Measurements from ENCODE around the gene IGFBP5.

IGFBP5 gene

DNA sequence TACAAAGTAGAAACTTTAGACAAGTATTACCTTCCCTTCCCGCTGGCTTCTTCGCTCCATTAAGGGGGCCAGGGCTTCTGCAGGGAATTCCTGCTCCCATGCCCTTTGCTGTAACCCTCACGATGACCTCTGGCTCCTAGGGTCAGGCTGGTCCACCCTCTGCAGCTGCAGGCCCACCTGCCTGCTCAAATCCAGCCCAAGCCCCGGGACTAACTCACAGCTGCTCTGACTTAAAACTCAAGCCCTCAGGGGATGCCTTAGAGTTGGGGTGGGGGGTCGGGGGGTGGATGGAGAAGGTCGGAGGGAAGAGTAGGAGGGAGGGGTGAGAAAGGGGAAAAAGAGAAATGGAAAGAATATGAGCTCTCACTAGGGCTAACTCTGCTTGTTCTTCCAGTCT is 4.9 kb downstream of the IGFBP5 start:
- in situ Hi-C loops (cut with MboI; ENCODE audit: low sequenced_read_pairs) = no loop called here

DNA sequence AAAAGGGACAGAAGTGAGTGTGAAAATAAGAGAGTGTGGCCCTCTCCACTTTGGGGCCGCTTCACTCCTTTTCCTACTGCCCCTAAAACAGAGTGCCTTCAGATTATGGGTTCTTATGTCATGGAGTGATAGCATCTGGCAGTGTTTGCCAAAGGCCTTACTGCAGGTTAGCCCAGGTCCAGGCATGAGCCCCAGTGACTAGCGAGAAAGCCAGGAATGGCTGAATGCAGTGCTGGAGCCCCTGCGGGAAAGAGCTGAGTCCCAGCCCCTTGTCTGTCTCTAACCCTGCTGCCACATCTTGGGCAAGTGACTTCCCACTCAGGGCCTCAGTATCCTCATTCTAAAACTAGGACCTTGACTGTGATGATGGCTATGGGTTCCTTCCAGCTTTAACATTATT is 6.0 kb downstream of the IGFBP5 start:
- in situ Hi-C loops (cut with MboI; ENCODE audit: low sequenced_read_pairs) = no loop called here

DNA sequence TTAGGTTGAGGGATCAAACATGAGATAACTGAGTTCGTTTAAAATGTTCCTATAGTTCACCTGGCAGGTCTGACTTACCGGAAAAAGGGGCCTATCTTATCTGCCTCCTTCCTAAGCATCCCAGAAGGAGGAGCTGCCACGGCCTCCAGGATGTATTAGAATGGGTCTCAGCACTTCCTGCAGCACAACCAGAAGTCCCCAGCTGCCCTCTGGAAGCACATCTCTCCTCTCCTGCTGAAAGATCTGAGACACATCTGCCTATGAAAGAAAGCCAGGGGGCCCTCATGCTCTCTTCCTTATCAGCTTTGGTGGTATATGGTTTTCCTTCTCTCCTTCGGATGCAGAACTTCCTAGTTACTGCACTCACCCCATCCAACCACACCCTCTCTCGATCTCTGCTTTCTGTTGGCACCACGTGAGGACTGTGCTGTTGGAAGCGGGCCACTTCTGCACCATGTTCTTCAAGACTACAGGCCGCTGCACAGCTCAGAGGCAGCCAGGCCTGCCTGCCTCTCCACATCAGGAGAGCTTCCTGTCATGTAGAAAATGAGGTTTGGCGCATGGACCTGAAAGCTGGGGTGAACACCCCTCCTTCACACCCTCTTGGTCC is 6.5 kb downstream of the IGFBP5 start:
- in situ Hi-C loops (cut with MboI; ENCODE audit: low sequenced_read_pairs) = no loop called here

DNA sequence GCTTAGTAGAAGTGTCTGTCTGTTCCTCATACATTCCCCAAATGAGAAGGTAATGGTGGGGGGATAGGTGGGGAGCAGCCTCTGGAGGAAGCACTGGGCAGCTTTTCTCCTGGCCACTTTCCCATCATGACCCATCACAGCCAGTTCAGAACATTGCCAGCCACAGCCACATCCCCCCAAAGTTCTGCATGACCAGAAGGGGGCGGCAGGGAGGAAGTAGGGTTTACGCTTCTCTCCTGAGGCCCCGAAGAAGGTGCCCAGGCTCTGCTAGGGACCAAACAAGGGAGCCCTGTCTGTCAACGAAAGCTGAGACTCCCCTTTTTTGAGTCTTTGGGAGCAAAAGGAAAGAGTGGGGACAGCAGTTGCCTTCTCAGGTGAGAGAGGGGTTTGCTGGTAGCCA is 7.7 kb downstream of the IGFBP5 start:
- in situ Hi-C loops (cut with MboI; ENCODE audit: low sequenced_read_pairs) = no loop called here

DNA sequence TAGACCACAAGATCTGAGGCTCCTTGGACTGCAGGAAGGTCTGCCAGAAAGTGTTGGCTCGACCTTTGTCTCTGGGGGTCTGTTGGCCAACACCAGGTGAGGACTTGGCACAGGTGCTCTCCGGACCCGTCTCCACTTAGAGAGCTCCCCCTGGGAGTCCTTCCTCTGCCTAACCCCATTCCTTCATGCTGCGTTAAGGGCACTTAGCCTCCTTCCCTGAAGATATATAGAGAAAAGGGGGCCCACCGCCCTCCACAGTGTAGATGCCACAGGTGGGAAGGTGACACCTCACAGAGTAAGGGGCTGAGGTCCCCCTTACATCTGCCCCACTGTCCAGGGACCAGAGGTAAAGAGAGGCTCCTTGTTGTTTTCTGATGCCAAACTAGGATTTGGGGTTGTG is 8.2 kb downstream of the IGFBP5 start:
- in situ Hi-C loops (cut with MboI; ENCODE audit: low sequenced_read_pairs) = no loop called here

DNA sequence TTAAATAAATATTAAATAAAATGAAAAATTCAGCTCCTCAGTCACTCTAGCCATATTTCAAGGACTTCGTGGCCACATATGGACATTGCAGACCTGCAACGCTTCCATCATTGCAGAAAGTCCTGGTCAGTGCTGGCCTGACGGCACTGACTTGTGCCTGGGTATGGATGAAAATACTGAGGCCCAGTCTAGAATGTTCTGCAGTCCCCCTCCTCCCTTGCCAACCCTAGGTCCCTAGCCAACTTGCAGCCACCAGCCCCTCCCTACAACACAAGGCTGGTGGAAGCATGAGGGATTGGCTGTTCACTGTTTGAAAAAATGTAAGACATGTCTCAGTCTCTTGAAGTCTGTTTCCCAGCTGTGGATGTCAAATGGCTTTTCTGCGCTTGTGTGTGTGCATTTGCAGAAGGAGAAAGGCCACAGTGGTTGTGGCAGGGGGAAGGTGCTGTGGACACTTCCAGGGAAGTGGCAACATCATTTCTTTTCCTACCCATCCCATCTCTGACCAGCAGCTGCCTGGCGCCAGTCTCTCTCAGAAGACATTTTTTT is 9.9 kb downstream of the IGFBP5 start:
- in situ Hi-C loops (cut with MboI; ENCODE audit: low sequenced_read_pairs) = no loop called here

DNA sequence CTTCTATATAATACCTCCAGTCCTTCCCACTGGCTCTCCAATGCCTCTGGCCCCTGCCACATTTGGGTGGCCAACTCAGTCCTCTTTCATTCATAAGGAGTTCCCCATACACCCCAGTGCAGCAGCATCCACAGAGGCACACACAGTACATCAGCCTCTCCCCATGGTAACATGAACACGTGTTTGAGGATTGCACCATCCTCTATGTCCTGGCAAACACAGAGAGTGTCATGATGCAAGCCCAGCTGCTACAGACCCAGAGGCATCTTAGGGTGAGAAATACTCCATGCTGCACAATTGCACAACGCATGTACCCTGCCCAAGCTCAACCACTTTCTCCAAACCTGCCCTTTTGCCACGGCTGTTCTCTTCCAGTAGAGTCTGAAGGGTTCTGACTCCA is 11.5 kb downstream of the IGFBP5 start:
- in situ Hi-C loops (cut with MboI; ENCODE audit: low sequenced_read_pairs) = no loop called here

DNA sequence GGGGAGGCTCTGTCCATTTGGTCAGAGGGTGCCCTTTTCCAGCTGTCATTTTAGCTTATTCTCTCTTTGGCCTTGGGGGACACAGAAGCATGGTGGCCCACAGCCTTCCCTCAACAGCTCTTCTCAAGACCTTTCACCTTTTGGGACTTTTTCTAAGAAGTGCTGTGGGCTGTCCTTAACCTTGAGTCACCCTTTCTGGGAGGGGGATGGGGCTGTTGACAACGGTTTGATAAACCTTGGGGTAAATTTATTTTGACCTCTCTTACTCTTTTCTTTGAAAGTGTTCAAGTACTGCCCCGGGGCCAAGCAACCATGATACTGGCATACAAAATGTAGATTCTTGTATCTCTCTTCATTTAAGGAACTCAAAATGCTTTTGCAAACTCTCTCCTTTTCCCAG is 13.7 kb downstream of the IGFBP5 start:
- in situ Hi-C loops (cut with MboI; ENCODE audit: low sequenced_read_pairs) = no loop called here

DNA sequence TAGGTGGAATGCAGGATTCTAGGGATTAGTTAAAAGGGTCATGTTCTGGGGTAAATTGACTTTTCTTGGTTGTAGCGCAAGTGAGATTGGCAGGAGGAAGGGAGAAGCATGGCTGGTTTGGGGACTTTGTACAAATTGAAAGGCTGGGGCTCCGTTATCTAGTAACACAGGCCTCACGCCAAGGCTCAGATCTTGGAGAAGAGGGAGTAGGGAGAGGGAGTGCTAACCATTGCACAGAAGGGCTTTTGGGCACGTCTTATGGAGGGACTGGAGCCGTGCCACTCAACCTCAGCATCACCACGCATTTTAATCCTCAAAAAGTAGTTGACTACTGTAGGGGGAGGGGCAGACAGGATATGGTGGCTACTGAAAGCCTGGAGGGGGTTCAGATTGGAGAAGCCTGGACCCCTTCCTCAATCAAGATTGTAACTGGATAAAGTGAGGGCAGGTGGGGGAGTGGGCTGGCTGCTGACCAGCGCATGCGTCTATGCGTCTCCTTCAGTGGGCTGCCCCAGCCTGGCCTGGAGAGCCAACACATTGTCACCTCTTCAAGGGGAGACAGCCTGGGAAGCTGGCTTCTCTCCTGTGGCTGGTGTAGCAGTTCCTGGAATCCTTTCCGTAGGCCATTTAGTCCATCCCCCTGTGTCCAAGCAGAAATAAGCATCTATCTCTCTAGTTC is 14.3 kb downstream of the IGFBP5 start:
- in situ Hi-C loops (cut with MboI; ENCODE audit: low sequenced_read_pairs) = no loop called here

DNA sequence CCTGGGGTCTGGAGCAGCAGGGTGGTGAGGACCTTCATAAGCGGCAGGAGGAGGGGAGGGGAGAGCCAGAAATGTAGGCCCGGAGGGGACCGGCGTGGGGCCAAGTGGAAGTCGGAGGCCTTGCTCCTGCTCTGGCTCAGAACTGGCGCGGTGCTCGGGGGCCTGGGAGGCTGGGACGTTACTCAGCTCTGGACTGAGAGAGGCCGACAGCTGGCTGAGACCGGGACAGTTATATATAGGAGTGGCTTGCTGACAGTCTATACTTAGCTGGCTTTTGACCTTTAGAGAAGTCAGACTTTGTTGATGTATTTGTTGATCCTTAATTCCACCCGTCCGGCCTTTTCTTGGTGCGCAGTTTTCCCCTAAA is 15.7 kb downstream of the IGFBP5 start:
- in situ Hi-C loops (cut with MboI; ENCODE audit: low sequenced_read_pairs) = no loop called here

DNA sequence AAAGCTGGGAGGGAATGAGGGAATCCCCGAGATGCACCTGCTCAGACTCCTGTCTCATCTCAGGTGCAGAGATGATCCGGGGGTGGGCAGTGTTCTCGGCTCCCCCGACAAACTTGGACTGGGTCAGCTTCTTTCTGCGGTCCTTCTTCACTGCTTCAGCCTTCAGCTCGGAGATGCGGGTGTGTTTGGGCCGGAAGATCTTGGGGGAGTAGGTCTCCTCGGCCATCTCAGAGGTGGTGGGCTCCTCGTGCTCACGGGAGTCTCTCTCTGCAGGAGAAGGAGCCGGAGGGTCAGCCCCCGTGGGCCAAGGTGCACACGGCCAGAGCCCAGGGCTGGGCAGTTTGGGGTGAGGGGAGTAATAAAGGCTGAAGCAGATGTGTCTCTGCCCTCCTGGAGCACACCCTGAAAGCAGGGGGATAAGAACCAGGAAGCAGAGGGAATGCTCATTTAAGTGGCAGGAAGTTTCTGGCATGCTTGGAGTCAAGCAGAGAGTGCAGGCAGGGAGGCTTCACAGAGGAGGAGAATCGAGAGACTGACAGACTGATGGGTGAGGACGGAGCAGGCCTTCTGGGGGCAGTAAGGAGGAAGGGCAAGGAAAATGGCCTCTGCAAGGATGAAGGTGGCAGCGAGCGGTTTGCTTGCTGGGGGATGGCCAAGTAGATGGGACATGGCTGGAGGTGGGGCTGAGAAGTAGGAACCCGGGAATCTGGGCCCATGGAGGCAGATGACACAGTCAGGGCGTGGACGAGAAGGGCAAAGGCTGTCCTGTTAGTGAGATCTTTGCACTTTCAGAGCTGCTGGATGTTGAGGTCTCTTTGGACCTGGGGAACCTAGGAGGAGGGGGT is 16.3 kb downstream of the IGFBP5 start:
- in situ Hi-C loops (cut with MboI; ENCODE audit: low sequenced_read_pairs) = no loop called here

DNA sequence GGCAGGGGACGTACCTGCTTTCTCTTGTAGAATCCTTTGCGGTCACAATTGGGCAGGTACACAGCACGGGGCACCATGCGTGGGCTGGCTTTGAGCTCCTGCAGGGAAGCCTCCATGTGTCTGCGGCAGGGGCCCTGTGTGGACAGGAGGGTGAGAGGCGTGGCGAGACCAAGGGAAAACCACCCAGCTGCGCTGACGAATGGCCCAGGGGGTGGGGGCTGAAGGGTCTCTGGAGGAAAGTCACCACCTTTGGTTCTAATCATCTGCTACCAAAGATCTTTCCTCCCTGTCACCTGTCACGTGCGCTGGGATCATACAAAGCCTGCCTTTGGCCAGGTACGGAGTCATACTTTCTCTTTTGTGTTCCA is 17.3 kb downstream of the IGFBP5 start:
- in situ Hi-C loops (cut with MboI; ENCODE audit: low sequenced_read_pairs) = no loop called here

DNA sequence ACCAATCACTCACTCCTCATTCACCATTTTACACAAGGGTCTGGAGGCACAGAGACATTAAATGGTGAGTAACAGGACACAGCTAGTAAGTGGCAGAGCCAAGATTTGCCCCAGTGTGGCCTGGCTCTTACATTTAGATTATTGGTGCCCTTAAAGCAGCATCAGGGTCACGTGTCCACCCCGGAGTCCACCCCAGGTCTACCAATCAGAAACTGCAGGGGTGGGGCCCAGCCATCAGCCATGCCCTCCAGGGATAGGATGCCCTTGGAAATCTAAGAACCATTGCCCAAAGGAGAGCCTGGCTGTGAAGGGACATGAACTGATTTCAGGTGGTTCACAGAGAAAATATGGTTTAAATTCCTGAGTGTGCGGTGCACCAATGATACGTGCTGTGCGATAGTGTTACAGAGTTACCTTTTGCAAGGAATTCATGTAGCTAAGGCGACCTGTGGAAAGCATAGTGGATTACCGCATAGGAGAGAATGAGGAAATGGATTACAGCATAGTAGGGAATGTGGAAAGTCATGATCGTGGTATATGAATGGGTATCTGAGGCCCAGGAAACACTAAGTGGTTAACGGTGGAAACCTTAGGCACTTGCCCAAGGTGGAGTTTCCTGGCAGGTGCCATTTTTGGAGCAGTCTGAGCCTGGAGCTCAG is 17.8 kb downstream of the IGFBP5 start:
- in situ Hi-C loops (cut with MboI; ENCODE audit: low sequenced_read_pairs) = no loop called here

DNA sequence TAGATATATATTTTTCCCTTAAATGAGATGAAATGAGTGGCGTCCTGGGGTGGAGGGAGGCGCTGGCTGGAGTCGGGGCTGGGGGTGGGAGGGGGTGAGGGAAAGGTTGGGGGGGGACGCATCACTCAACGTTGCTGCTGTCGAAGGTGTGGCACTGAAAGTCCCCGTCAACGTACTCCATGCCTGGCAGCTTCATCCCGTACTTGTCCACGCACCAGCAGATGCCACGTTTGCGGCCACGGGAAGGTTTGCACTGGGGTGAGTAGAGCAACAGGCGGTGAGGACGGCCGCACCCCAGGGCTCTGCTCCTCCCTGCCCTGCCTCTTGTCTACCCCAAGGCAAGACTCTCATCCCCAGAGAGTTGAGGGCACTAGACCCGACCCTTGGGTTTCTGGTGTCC is 18.7 kb downstream of the IGFBP5 start:
- in situ Hi-C loops (cut with MboI; ENCODE audit: low sequenced_read_pairs) = no loop called here

DNA sequence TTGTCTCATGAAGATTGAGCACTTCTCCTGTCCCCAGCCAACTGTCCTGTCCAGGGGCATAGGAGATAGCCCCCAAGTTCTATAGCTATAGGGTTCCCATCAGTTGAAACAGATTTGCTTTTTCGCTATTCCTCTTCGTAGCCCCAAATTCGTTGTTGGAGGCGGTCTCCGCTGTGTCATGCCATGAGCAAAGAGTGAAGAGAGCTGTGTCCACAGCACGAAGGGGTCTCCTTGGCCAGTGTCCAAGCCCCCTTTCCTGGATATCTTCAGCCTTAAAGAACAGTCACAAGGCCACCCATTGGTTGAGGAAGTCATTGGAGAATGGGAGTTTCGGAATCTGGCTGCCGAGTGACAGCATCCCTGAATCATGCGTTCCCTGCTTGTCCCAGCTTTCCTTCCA is 21.0 kb downstream of the IGFBP5 start:
- in situ Hi-C loops (cut with MboI; ENCODE audit: low sequenced_read_pairs) = loop anchor here (25.0 kb wide), 1 partner anchor 162 kb away; no protein-coding TSS in a partner anchor

DNA sequence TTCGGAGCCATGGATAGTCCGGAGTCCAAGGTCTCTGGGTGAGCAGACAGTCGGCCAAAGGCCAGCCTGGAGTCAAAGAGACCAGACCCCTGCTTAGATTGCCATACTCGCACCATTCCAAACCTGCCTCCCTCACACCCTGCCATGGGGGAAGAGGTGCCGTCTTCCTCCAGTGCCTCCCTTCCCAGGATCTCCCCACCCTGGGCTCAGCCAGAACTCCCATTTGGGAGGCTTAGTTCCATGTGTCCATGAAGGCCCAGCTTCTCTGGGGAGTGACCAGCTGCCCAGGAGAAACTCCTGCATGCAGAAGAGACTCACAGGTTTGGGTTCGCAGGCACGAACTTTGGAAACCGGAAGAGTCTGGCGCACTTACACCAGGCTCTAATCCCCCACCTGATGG is 21.7 kb downstream of the IGFBP5 start:
- in situ Hi-C loops (cut with MboI; ENCODE audit: low sequenced_read_pairs) = loop anchor here (25.0 kb wide), 1 partner anchor 161 kb away; no protein-coding TSS in a partner anchor

DNA sequence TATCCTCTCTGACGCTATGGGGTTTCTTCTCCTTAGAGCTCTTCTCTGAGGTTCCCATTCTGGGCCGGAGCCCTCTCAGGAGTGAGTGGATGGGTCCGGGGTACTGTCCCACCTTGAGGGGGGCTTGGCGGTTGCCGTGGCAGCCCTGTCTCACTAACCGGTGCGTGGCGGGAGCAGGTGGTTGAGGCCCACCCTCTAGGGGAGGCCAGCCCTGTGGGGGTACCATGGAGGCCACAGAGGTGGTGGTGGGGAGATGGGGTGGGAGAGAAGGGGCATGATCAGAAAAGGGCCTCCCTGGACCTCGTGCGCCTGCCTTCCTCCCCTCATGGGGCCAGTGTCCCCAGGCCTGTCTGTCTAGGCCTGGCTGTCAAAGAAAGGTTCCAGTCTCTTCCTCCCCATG is 22.3 kb downstream of the IGFBP5 start:
- in situ Hi-C loops (cut with MboI; ENCODE audit: low sequenced_read_pairs) = loop anchor here (25.0 kb wide), 1 partner anchor 161 kb away; no protein-coding TSS in a partner anchor

DNA sequence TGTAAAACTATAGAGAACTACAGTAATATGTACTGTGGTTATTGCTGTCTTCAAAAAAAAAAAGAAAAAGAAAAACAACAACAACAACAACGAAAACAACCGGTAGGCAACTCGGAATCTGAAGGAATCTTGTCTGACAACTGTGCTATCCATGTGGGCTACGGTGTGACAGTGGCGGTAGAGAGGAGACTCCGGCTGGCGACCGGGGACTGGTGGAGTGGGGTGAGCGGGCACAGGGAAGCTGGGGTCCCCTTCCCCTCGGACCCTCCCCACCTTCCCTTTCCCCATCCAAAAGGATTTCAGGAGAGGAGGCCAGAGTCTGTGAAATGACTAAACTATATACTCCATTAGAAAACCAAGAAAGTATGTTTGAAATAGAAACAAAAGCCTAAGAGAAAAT is 22.9 kb downstream of the IGFBP5 start:
- in situ Hi-C loops (cut with MboI; ENCODE audit: low sequenced_read_pairs) = loop anchor here (25.0 kb wide), 1 partner anchor 160 kb away; no protein-coding TSS in a partner anchor

DNA sequence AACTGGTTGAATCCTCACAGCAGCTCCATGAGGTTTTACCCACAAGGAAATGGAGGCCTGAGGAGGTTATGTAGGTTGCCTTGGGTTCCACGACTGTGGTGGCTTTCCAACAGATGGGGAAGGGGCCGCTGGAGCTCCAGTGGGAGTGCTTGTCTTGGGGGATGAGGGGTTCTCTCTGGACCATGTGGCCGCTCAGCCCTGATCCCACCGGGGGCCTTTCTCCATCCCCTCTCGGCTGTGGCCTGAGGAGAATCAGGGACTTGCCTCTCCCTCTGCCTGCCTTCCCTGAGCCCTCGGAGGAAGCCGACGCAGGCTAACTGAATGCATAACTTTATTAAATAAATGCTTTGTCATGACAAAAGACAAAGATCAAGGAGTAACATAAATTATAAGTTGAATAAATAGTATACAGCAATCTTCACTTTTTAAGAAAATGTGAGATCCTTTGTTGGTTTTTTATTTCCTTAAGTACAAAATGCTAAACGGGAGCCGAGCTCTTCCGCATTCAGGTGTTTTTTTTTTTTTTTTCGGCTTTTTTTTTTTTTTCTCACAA is 23.5 kb downstream of the IGFBP5 start:
- in situ Hi-C loops (cut with MboI; ENCODE audit: low sequenced_read_pairs) = loop anchor here (25.0 kb wide), 1 partner anchor 160 kb away; no protein-coding TSS in a partner anchor

DNA sequence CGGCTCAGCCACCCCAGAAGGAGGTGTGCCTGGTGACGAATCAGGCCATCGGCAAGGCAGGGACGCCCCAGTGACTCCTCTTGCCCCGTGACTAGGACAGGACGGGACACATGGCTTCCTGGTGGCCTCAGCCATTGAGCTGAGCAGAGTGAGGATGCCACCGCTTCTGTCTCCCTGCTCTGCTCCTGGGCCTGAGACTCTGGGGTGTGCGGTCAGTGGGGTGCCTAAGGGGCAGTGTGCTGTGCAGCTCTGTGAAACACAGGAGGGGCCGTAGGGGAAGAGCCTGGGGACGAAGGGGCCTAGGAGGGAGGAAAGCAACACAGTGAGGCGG is 24.3 kb downstream of the IGFBP5 start:
- in situ Hi-C loops (cut with MboI; ENCODE audit: low sequenced_read_pairs) = loop anchor here (25.0 kb wide), 1 partner anchor 159 kb away; no protein-coding TSS in a partner anchor
